HEK293T (cell line): ENCODE data around the gene PRDX2.

Source experiments
- CTCF ChIA-PET: fragments of 350-600 bp; formaldehyde crosslinking; extraction: SDS; loops from one replicate; lab custom pipeline; 2021; ENCODE audit warnings: antibody characterized with exemption, inconsistent platforms; lab: Yijun Ruan, JAX
- POLR2A ChIA-PET: fragments of 350-600 bp; formaldehyde crosslinking; extraction: SDS; loops from one replicate; lab custom pipeline; 2020; ENCODE audit warnings: antibody characterized with exemption, inconsistent platforms; lab: Yijun Ruan, JAX
- DNase-seq: peaks from one replicate; pipeline ENCODE4 v3.0.0; 2012; ENCODE audit warnings: mixed read lengths; ENCODE audit errors: extremely low spot score
- ARNT ChIP-seq: fragments of 450-650 bp; IDR thresholded peaks from 2 replicates; pipeline ENCODE4 v1.6.1; 2017; ENCODE audit warnings: mild to moderate bottlenecking
- BHLHE40 ChIP-seq: fragments of 450-650 bp; IDR thresholded peaks from 2 replicates; pipeline ENCODE4 v1.6.1; 2016; ENCODE audit warnings: mild to moderate bottlenecking, moderate library complexity, borderline replicate concordance
- CTBP1 ChIP-seq: fragments of 450-650 bp; IDR thresholded peaks from 2 replicates; pipeline ENCODE4 v1.6.1; 2016; ENCODE audit warnings: borderline replicate concordance
- ELF4 ChIP-seq: fragments of 450-650 bp; IDR thresholded peaks from 2 replicates; pipeline ENCODE4 v1.6.1; 2017; ENCODE audit warnings: antibody characterized with exemption
- FOXA1 ChIP-seq: fragments of 450-650 bp; IDR thresholded peaks from 2 replicates; pipeline ENCODE4 v1.6.1; 2016; ENCODE audit warnings: mild to moderate bottlenecking
- FOXK2 ChIP-seq: fragments of 450-650 bp; IDR thresholded peaks from 2 replicates; pipeline ENCODE4 v1.6.1; 2016; ENCODE audit warnings: mild to moderate bottlenecking
- FOXM1 ChIP-seq: fragments of 450-650 bp; IDR thresholded peaks from 2 replicates; pipeline ENCODE4 v1.6.1; 2017; ENCODE audit warnings: mild to moderate bottlenecking, borderline replicate concordance
- HDGF ChIP-seq: fragments of 450-650 bp; IDR thresholded peaks from 2 replicates; pipeline ENCODE4 v1.6.1; 2017; ENCODE audit warnings: antibody characterized with exemption, borderline replicate concordance
- L3MBTL2 ChIP-seq: fragments of 450-650 bp; conservative IDR thresholded peaks from 2 replicates; pipeline ENCODE4 v1.6.1; 2016; ENCODE audit warnings: mild to moderate bottlenecking
- LEF1 ChIP-seq: fragments of 450-650 bp; IDR thresholded peaks from 2 replicates; pipeline ENCODE4 v1.6.1; 2017; ENCODE audit warnings: mild to moderate bottlenecking, borderline replicate concordance
- NFRKB ChIP-seq: fragments of 450-650 bp; IDR thresholded peaks from 2 replicates; pipeline ENCODE4 v1.6.1; 2016; ENCODE audit warnings: mild to moderate bottlenecking, moderate library complexity
- PKNOX1 ChIP-seq: fragments of 450-650 bp; IDR thresholded peaks from 2 replicates; pipeline ENCODE4 v1.6.1; 2016
- SP1 ChIP-seq: fragments of 450-650 bp; IDR thresholded peaks from 2 replicates; pipeline ENCODE4 v1.6.1; 2017
- SUZ12 ChIP-seq: fragments of 450-650 bp; IDR thresholded peaks from 2 replicates; pipeline ENCODE4 v1.6.1; 2016; ENCODE audit warnings: mild to moderate bottlenecking
- TARDBP ChIP-seq: fragments of 450-650 bp; IDR thresholded peaks from 2 replicates; pipeline ENCODE4 v1.6.1; 2016
- ZNF384 ChIP-seq: fragments of 450-650 bp; IDR thresholded peaks from 2 replicates; pipeline ENCODE4 v1.6.1; 2016

PRDX2 gene

GRCh38 chr19:12783291-12783848, 18.2 kb downstream of the PRDX2 start:
- no peak for DNase-seq
- POLR2A ChIA-PET: interaction anchor here (2.6 kb wide), 1 partner anchor 9 kb away, joined by 26 read pairs; the partner anchor contains the start of gene JUNB

GRCh38 chr19:12782424-12783290, 18.9 kb downstream of the PRDX2 start:
- ChIA-PET CTCF (interaction anchor here (0.6 to 1.4 kb wide), 5 partner anchors 10 to 25 kb away, joined by 3 to 5 read pairs (median 3); no protein-coding TSS in a partner anchor), POLR2A (interaction anchor here (2.6 kb wide), 1 partner anchor 10 kb away, joined by 26 read pairs; the partner anchor contains the start of gene JUNB)
- TF ChIP-seq TARDBP (peak; percentile 98), SUZ12 (no peak), HDGF (no peak), SP1 (no peak), ELF4 (no peak), NFRKB (no peak), L3MBTL2 (peak; percentile 63; the same call in 1 of the 2 replicates), FOXM1 (peak; percentile 93), BHLHE40 (no peak), PKNOX1 (no peak), CTBP1 (no peak), ARNT (no peak), LEF1 (0 out of 2 replicates have a peak, but pooled peaks have one; percentile 52)
- DNase-seq: no peak

More at GRCh38 chr19:12783291-12783848, 18.2 kb downstream of the PRDX2 start:
- TF ChIP-seq L3MBTL2: no peak
- TF ChIP-seq TARDBP: no peak
- no peak for TF ChIP-seq ARNT
- no peak for TF ChIP-seq SUZ12
- no peak for TF ChIP-seq CTBP1
- TF ChIP-seq FOXA1: no peak
- no peak for TF ChIP-seq HDGF
- no peak for TF ChIP-seq BHLHE40
- no peak for TF ChIP-seq ZNF384
- TF ChIP-seq NFRKB: no peak
- CTCF ChIA-PET: interaction anchor here (0.9 to 1.3 kb wide), 3 partner anchors 9 to 26 kb away, joined by 3 read pairs; no protein-coding TSS in a partner anchor

- POLR2A ChIA-PET: interaction anchor here (2.6 kb wide), 1 partner anchor 10 kb away, joined by 26 read pairs; the partner anchor contains the start of gene JUNB
- TF ChIP-seq CTBP1: no peak
- peak; percentile 54 for TF ChIP-seq PKNOX1
- TF ChIP-seq HDGF: no peak
- no peak for TF ChIP-seq ELF4
- TF ChIP-seq FOXK2: no peak
- no peak for TF ChIP-seq BHLHE40
- CTCF ChIA-PET: interaction anchor here (1.4 kb wide), 1 partner anchor 22 kb away, joined by 5 read pairs; no protein-coding TSS in a partner anchor
- DNase-seq: no peak
Observed at GRCh38 chr19:12782174-12782423, 19.5 kb downstream of the PRDX2 start.

GRCh38 chr19:12779162-12779993, 22.2 kb downstream of the PRDX2 start:
- ChIA-PET CTCF (interaction anchor here (0.6 to 3.3 kb wide), 3 partner anchors 13 to 1270 kb away, joined by 5 to 19 read pairs (median 15); partner anchors contain the start of gene JUNB), POLR2A (interaction anchor here (1.0 to 3.7 kb wide), 4 partner anchors 10 to 27 kb away, joined by 3 to 55 read pairs (median 4); partner anchors contain the start of genes JUNB and RNASEH2A)
- TF ChIP-seq ELF4: no peak
- no peak for TF ChIP-seq FOXM1
- no peak for TF ChIP-seq SP1
- TF ChIP-seq CTBP1: no peak
- no peak for TF ChIP-seq ARNT
- TF ChIP-seq HDGF: no peak
- no peak for TF ChIP-seq NFRKB
- TF ChIP-seq PKNOX1: no peak
- no peak for TF ChIP-seq FOXK2
- TF ChIP-seq TARDBP: no peak
- no peak for TF ChIP-seq FOXA1
- TF ChIP-seq ZNF384: no peak
- TF ChIP-seq L3MBTL2: no peak
- TF ChIP-seq SUZ12: no peak
- TF ChIP-seq LEF1: no peak
- TF ChIP-seq BHLHE40: no peak
- no peak for DNase-seq

- CTCF ChIA-PET: interaction anchor here (0.6 to 3.3 kb wide), 8 partner anchors 9 to 1270 kb away, joined by 3 to 19 read pairs (median 6); partner anchors contain the start of gene JUNB
- POLR2A ChIA-PET: interaction anchor here (1.0 to 3.7 kb wide), 4 partner anchors 10 to 28 kb away, joined by 3 to 55 read pairs (median 4); partner anchors contain the start of genes JUNB and RNASEH2A
- no peak for DNase-seq
- TF ChIP-seq TARDBP (no peak), HDGF (no peak), LEF1 (no peak), ARNT (no peak), FOXM1 (no peak)
Observed at GRCh38 chr19:12778905-12779161, 22.8 kb downstream of the PRDX2 start.
